Measurements from ENCODE around the gene CYS1.

CYS1 gene

DNA sequence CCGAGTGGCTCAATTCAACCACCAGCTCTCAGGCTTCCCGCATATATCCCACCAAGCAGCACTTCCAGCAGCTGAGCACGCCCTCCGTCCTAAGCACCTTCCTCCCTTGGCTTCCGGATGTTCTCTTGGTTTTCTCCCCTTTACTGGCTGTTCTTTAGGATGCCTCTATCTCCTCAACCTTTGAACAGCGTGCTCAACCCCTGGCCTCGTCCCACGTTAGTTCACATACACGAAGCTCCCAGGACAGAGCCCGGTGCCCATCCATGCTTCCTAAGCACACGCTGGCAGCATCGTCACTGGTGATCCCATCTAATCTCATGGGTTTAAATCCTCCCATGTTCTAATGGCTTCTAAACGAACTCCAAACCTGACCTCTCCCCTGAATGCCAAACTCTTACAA is 3.7 kb downstream of the CYS1 start:
- DNase-seq (ENCODE audit: extremely low read depth, low read depth) = no peak
- no peak for TF ChIP-seq CTCF (IDR thresholded peaks at IDR 0.05; ENCODE audit: low read depth, low read length)

- no peak for TF ChIP-seq CTCF (IDR thresholded peaks at IDR 0.05; ENCODE audit: low read depth, low read length)
- no peak for DNase-seq (ENCODE audit: extremely low read depth, low read depth)
These were observed 4.5 kb downstream of the CYS1 start for GRCh38 chr2:10075571-10076209.

DNA sequence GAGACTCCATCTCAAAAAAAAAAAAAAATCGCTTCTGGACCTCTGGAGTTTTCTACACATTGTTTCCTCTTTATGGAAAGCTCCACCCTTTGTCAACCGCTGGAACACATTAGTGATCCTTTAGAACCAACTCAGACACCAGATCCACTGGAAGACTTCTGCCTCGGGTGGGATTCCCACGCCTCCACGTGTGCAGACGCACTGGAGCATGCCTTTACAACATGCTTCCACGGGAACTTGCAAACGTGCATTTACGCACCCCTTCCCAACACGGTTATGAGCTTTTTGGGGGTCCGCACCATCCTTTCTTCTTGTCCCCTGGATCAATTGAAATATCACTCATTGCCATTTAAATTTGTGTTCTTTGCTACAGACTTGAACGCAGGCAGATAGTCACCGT is 5.1 kb downstream of the CYS1 start:
- no peak for DNase-seq (ENCODE audit: extremely low read depth, low read depth)
- no peak for TF ChIP-seq CTCF (IDR thresholded peaks at IDR 0.05; ENCODE audit: low read depth, low read length)

GRCh38 chr2:10073706-10074105 is 6.5 kb downstream of the CYS1 start:
- DNase-seq (ENCODE audit: extremely low read depth, low read depth) = no peak
- TF ChIP-seq CTCF (IDR thresholded peaks at IDR 0.05; ENCODE audit: low read depth, low read length) = no peak

- peak; percentile 64 for DNase-seq (ENCODE audit: extremely low read depth, low read depth)
- TF ChIP-seq CTCF (IDR thresholded peaks at IDR 0.05; ENCODE audit: low read depth, low read length) = peak; percentile 89
These were observed 7.3 kb downstream of the CYS1 start for GRCh38 chr2:10072656-10073480.

GRCh38 chr2:10071595-10071994 is 8.6 kb downstream of the CYS1 start:
- TF ChIP-seq CTCF (IDR thresholded peaks at IDR 0.05; ENCODE audit: low read depth, low read length) = no peak
- no peak for DNase-seq (ENCODE audit: extremely low read depth, low read depth)

GRCh38 chr2:10071176-10071575 is 9.0 kb downstream of the CYS1 start:
- no peak for TF ChIP-seq CTCF (IDR thresholded peaks at IDR 0.05; ENCODE audit: low read depth, low read length)
- DNase-seq (ENCODE audit: extremely low read depth, low read depth) = no peak
